WTC11 (cell line): ENCODE measurements around the gene RAPGEF6.
"Not testable (repeated sequence)": the region's sequence is repeated elsewhere in the genome, so short reads cannot be mapped to it uniquely, and the experiment has no call there.

Experiments
- ATF1 ChIP-seq: sonication (generic); formaldehyde crosslinking; IDR thresholded peaks from 2 replicates; pipeline ENCODE4 v1.8.1; 2023; ENCODE audit warnings: mild to moderate bottlenecking, moderate library complexity, missing genetic modification reagents
- JUN ChIP-seq: sonication (generic); formaldehyde crosslinking; IDR thresholded peaks from 2 replicates; pipeline ENCODE4 v1.8.0; 2023; ENCODE audit warnings: mild to moderate bottlenecking, missing genetic modification reagents
- ZNF423 ChIP-seq: fragments of 250-450 bp; sonication (Bioruptor Pico); IDR thresholded peaks from 2 replicates; pipeline ENCODE4 v2.1.2; 2022; ENCODE audit warnings: mild to moderate bottlenecking, moderate library complexity
- TF ChIP-seq, protein P1 (sequence below): fragments of 200-600 bp; IDR thresholded peaks from 2 replicates; pipeline ENCODE4 v1.8.0; 2022; ENCODE audit warnings: antibody characterized with exemption

DNA sequence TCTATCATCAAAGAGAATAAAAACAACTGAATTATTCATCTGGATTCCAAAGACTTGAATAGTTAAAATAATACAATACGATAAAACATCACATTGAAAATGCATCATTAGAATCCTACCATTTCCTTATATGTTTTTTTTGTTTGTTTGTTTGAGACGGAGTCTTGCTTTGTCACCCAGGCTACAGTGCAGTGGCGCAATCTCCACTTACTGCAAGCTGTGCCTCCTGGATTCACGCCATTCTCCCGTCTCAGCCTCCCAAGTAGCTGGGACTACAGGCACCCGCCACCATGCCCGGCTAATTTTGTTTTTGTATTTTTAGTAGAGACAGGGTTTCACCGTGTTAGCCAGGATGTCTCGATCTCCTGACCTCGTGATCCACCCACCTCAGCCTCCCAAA lies 43.2 kb upstream of the RAPGEF6 start:
- TF ChIP-seq, protein P1, sequence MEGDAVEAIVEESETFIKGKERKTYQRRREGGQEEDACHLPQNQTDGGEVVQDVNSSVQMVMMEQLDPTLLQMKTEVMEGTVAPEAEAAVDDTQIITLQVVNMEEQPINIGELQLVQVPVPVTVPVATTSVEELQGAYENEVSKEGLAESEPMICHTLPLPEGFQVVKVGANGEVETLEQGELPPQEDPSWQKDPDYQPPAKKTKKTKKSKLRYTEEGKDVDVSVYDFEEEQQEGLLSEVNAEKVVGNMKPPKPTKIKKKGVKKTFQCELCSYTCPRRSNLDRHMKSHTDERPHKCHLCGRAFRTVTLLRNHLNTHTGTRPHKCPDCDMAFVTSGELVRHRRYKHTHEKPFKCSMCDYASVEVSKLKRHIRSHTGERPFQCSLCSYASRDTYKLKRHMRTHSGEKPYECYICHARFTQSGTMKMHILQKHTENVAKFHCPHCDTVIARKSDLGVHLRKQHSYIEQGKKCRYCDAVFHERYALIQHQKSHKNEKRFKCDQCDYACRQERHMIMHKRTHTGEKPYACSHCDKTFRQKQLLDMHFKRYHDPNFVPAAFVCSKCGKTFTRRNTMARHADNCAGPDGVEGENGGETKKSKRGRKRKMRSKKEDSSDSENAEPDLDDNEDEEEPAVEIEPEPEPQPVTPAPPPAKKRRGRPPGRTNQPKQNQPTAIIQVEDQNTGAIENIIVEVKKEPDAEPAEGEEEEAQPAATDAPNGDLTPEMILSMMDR = not testable (repeated sequence)
- TF ChIP-seq ZNF423 (CRISPR knock-in tag); JUN; ATF1 (CRISPR knock-in tag): not testable (repeated sequence)
